Glutamatergic neuron (in vitro differentiated cells): ENCODE measurements around the gene RABAC1. TPM values are rescaled to one million over a fixed set of nuclear protein-coding genes. Genes with fewer than 3 reads are reported as not detected.

Source experiments
- DNase-seq: peaks from one replicate; pipeline ENCODE4 v3.0.0; 2022
- H3K27ac Mint-ChIP-seq: one replicate; pipeline ENCODE4 v1.8.0; 2020; ENCODE audit warnings: mild to moderate bottlenecking, mixed read lengths, inconsistent platforms; ENCODE audit not compliant: unreplicated experiment
- H3K27me3 Mint-ChIP-seq: one replicate; pipeline ENCODE4 v1.8.0; 2020; ENCODE audit warnings: mild to moderate bottlenecking, moderate library complexity, mixed read lengths, inconsistent platforms; ENCODE audit not compliant: unreplicated experiment
- H3K36me3 Mint-ChIP-seq: one replicate; pipeline ENCODE4 v1.8.0; 2020; ENCODE audit warnings: mild to moderate bottlenecking, mixed read lengths, inconsistent platforms; ENCODE audit not compliant: unreplicated experiment
- H3K4me1 Mint-ChIP-seq: one replicate; pipeline ENCODE4 v1.8.0; 2020; ENCODE audit warnings: mild to moderate bottlenecking, low read depth, mixed read lengths, inconsistent platforms; ENCODE audit not compliant: unreplicated experiment
- H3K4me3 Mint-ChIP-seq: one replicate; pipeline ENCODE4 v1.8.0; 2020; ENCODE audit warnings: mild to moderate bottlenecking, mixed read lengths, inconsistent platforms; ENCODE audit not compliant: unreplicated experiment
- H3K9me3 Mint-ChIP-seq: one replicate; pipeline ENCODE4 v1.8.0; 2020; ENCODE audit warnings: mild to moderate bottlenecking, moderate library complexity, mixed read lengths, inconsistent platforms; ENCODE audit not compliant: unreplicated experiment
- total RNA-seq: library from RNA; stranded (reverse); fragmentation: NEBNext Ultra II Directional; extraction: Animal tissue kit (Norgen Biotek cat#: 25700); gene quantifications from one replicate; pipeline ENCODE4 v1.2.1, GENCODE V29; 2021; ENCODE audit not compliant: unreplicated experiment
- TF ChIP-seq, protein P1 (sequence below): fragments of 200-600 bp; sonication (generic); IDR thresholded peaks from one replicate; pipeline ENCODE4 v1.5.0; 2021; ENCODE audit not compliant: partially characterized antibody, unreplicated experiment

Gene RABAC1
- total RNA-seq, 1 donor from 2014 or later = 139 TPM

DNA sequence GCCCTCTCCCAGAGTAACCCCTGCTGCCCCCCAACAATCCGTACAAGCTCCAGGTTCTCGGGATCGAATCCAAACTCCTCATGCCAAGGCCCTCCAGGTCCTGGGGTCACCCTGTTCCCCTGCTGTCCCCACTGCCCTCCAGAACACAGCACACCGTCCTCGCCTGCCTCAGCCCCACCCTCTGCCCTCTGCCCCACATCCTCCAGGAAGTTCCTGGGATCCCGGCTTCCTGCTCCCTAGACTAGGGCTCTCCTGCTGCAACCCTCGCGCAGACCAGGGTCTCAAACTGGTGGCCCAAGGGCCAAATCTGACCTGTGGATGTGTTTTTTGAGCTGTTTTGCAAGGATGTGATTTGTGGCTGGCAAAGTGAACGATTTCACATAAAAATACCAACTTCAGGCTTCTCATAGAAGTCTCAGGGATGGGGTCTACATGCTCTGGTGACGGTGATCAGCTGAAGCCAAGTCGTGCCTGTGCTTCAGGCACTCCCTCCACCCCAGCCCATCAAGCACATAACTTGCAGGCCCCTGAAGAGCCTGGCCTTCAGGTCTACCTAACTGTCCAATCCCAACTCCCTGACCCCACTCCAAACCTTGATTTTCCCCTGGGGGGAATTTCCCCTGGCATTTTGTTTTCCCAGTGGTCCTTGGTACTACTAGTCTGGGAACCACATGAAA lies 1.8 kb downstream of the RABAC1 start:
- Mint-ChIP-seq H3K4me1 (peaks cover 18% of the 10 kb centered on the region), H3K4me3 (peak overlapping the region; percentile 86), H3K27me3 (peaks cover 19% of the 10 kb centered on the region), H3K36me3 (no peaks in the 10 kb centered on the region), H3K9me3 (peaks cover 8% of the 10 kb centered on the region), H3K27ac (no peak overlapping the region)
- DNase-seq = no peak
- TF ChIP-seq, protein P1, sequence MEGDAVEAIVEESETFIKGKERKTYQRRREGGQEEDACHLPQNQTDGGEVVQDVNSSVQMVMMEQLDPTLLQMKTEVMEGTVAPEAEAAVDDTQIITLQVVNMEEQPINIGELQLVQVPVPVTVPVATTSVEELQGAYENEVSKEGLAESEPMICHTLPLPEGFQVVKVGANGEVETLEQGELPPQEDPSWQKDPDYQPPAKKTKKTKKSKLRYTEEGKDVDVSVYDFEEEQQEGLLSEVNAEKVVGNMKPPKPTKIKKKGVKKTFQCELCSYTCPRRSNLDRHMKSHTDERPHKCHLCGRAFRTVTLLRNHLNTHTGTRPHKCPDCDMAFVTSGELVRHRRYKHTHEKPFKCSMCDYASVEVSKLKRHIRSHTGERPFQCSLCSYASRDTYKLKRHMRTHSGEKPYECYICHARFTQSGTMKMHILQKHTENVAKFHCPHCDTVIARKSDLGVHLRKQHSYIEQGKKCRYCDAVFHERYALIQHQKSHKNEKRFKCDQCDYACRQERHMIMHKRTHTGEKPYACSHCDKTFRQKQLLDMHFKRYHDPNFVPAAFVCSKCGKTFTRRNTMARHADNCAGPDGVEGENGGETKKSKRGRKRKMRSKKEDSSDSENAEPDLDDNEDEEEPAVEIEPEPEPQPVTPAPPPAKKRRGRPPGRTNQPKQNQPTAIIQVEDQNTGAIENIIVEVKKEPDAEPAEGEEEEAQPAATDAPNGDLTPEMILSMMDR = no peak

DNA sequence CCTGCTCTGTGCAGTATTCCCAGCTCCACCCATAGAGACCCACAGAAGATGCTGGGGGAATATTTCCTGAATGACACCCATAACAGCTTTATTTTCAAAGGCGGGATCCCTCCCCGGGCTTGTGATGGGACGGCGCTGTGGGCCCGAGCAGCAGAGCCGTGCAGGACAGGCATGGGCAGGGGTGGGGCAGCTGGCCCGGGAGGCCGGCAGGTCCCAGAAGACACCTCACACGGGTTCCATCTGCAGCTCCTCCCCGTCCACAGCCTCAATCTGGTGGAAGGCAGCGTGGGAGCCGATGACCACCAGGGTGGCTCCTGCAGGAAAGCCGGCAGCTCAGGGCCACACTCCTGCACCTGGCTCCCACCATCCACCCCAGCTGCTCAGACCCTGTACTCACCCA lies 2.5 kb downstream of the RABAC1 start:
- TF ChIP-seq, protein P1 = no peak
- H3K9me3 Mint-ChIP-seq = peaks cover 10% of the 10 kb centered on the region
- no peaks in the 10 kb centered on the region for H3K36me3 Mint-ChIP-seq
- no peak for DNase-seq
- peak overlapping the region; percentile 39 for H3K27ac Mint-ChIP-seq
- peaks cover 17% of the 10 kb centered on the region for H3K4me1 Mint-ChIP-seq
- no peak overlapping the region for H3K4me3 Mint-ChIP-seq
- H3K27me3 Mint-ChIP-seq = peaks cover 17% of the 10 kb centered on the region

DNA sequence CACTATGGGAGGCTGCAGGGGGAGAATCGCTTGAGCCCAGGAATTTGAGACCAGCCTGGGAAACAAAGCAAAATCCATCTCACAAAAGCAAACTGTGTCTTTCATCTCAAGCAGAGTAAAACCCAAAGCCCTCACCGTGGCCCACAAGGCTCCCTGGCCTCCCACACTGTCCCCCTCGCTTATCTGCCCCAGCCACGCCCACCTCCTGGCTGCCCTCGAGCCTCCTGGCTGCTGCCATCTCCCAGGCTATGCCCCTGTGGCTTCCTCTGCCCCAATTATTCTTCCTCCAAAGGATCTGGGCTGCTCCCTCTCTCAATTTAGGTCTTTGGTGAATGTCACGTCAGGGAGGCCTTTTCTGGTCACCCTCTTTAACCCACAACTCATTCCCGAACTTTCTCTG lies 3.6 kb downstream of the RABAC1 start:
- peaks cover 14% of the 10 kb centered on the region for H3K27me3 Mint-ChIP-seq
- H3K36me3 Mint-ChIP-seq = no peaks in the 10 kb centered on the region
- H3K4me1 Mint-ChIP-seq = peaks cover 15% of the 10 kb centered on the region
- no peak overlapping the region for H3K27ac Mint-ChIP-seq
- H3K9me3 Mint-ChIP-seq = peaks cover 10% of the 10 kb centered on the region
- TF ChIP-seq, protein P1 = no peak
- DNase-seq = no peak
- H3K4me3 Mint-ChIP-seq = no peak overlapping the region

DNA sequence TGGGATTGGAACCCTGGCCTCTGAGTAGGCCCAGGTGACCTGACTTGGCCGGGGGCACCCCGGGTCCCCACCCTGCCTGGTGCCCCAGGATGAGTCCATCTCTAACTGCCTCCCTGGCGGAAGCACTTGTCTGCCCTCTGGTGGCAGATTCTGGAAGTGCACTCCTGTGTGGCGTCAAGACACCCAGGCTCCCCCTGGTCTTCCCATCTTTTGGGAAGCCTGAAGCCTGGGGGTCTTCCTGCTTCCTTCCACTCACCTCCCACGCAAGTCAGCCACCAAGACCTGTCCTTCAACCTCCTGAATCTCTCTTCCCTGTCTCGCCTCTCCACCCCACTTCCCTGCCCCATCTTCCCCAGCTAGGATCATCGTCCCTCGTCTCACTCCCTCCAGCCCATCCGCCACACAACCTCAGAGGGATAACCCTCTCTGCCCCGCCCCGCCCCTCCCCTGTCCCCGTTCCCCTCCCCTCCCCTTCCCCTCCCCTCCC lies 7.4 kb downstream of the RABAC1 start:
- Mint-ChIP-seq H3K4me3 (peak overlapping the region; percentile 69), H3K27ac (peak overlapping the region; percentile 52)

DNA sequence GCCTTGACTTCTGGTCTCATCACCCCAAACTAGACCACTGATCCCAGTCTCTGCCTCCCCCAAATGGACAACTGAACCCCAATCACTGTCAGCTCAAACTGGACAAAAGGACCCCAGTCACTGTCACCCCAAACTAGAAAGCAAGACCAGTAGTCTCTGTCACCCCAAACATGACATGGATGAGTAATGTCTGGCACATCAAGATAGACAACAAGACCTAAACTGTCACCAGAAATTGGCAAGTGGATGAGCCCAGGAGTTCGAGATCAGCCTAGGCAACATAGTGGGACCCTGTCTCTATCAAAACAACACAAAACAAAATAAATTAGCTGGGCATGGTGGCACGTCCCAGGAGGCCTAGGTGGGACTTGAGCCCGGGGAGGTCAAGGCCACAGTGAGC lies 12.0 kb downstream of the RABAC1 start:
- Mint-ChIP-seq H3K4me1 (peaks cover 2% of the 10 kb centered on the region), H3K27ac (peak overlapping the region; percentile 18), H3K9me3 (peaks cover 11% of the 10 kb centered on the region), H3K4me3 (no peak overlapping the region), H3K36me3 (peaks cover 6% of the 10 kb centered on the region), H3K27me3 (peaks cover 17% of the 10 kb centered on the region)
- DNase-seq = no peak
- TF ChIP-seq, protein P1 = no peak

More for the DNA sequence above, 7.4 kb downstream of the RABAC1 start:
- DNase-seq = peak; percentile 95
- Mint-ChIP-seq H3K36me3 (no peaks in the 10 kb centered on the region), H3K27me3 (peaks cover 9% of the 10 kb centered on the region), H3K9me3 (peaks cover 4% of the 10 kb centered on the region), H3K4me1 (peaks cover 2% of the 10 kb centered on the region)
- TF ChIP-seq, protein P1 = peak; percentile 100
